VCaP (cell line): ENCODE measurements around the gene CSTPP1.

ENCODE experiments used
- H3K27ac ChIP-seq: fragments of 450-650 bp; 2 replicates; pipeline ENCODE4 v1.5.1; 2017
- CTCF ChIP-seq: fragments of 450-650 bp; conservative IDR thresholded peaks from 2 replicates; pipeline ENCODE4 v1.5.1; 2017; ENCODE audit warnings: mild to moderate bottlenecking, moderate library complexity

The CSTPP1 gene

GRCh38 chr11:46894506-46894905, 42.1 kb upstream of the CSTPP1 start:
- H3K27ac ChIP-seq: no peak overlapping the region
- no peak for TF ChIP-seq CTCF

- no peak overlapping the region for H3K27ac ChIP-seq
Observed at GRCh38 chr11:46894961-46895360, 41.6 kb upstream of the CSTPP1 start.

GRCh38 chr11:46895821-46896220, 40.7 kb upstream of the CSTPP1 start:
- TF ChIP-seq CTCF: no peak
- H3K27ac ChIP-seq: no peak overlapping the region

More at GRCh38 chr11:46894961-46895360, 41.6 kb upstream of the CSTPP1 start:
- TF ChIP-seq CTCF: no peak

- TF ChIP-seq CTCF: peak; percentile 63
- H3K27ac ChIP-seq: no peak overlapping the region
Observed at GRCh38 chr11:46896719-46897406, 39.7 kb upstream of the CSTPP1 start.

GRCh38 chr11:46898396-46899095, 38.0 kb upstream of the CSTPP1 start:
- no peak for TF ChIP-seq CTCF
- peak overlapping the region; percentile 35; the same call in 1 of the 2 replicates for H3K27ac ChIP-seq

GRCh38 chr11:46899501-46900025, 37.0 kb upstream of the CSTPP1 start:
- TF ChIP-seq CTCF: no peak
- H3K27ac ChIP-seq: no peak overlapping the region

GRCh38 chr11:46900091-46900746, 36.3 kb upstream of the CSTPP1 start:
- no peak for TF ChIP-seq CTCF
- no peak overlapping the region for H3K27ac ChIP-seq
